Panc1 (cell line): Measurements from ENCODE around the gene VPS4B. TPM values are rescaled to one million over a fixed set of nuclear protein-coding genes. Genes with fewer than 3 reads are reported as not detected.

Experiments
- ATAC-seq: fragments of 200-7000 bp; cut with Tn5 transposase; 2 replicates; pipeline ENCODE4 v1.9.1; 2020; ENCODE audit warnings: mild to moderate bottlenecking, moderate library complexity
- BruUV-seq: library from RNA; stranded (reverse); fragments of 400-500 nt; replicated peaks from 2 replicates; lab custom pipeline; 2021; lab: Mats Ljungman, UMichigan
- CTCF ChIA-PET: fragments of 300-600 bp; sonication (Branson Sonifier 250); formaldehyde crosslinking; loops from one replicate; lab custom pipeline; 2022; ENCODE audit warnings: antibody characterized with exemption; lab: Charles Lee
- POLR2A ChIA-PET: fragments of 300-600 bp; sonication (Branson Sonifier 250); formaldehyde crosslinking; loops from one replicate; lab custom pipeline; 2022; ENCODE audit warnings: antibody characterized with exemption; lab: Charles Lee
- DNase-seq: peaks from one replicate; pipeline ENCODE4 v3.0.0-alpha.2; 2010; ENCODE audit warnings: low read depth, low spot score
- H3K27ac ChIP-seq: 2 replicates; pipeline ENCODE4 v1.5.1; 2011; ENCODE audit warnings: mild to moderate bottlenecking, low read length, inconsistent platforms
- H3K27me3 ChIP-seq: fragments of 200-500 bp; sonication (Bioruptor generic); 2 replicates; pipeline ENCODE4 v1.6.0; 2014; ENCODE audit warnings: low read length, inconsistent platforms; ENCODE audit not compliant: control insufficient read depth, insufficient read depth
- H3K36me3 ChIP-seq: fragments of 200-500 bp; sonication (Bioruptor generic); 2 replicates; pipeline ENCODE4 v1.5.1; 2014; ENCODE audit warnings: inconsistent platforms, mild to moderate bottlenecking, low read length, moderate library complexity; ENCODE audit not compliant: control insufficient read depth, insufficient read depth
- H3K4me1 ChIP-seq: 2 replicates; pipeline ENCODE4 v1.5.1; 2011; ENCODE audit warnings: inconsistent platforms, mild to moderate bottlenecking, low read length, moderate library complexity; ENCODE audit not compliant: control insufficient read depth, insufficient read depth
- H3K4me3 ChIP-seq, 2 experiments: 2 replicates each; pipeline ENCODE4 v1.5.1; 2011 to 2012; ENCODE audit warnings: low read depth in 2 of 2, low read length in 2 of 2, mild to moderate bottlenecking in 2 of 2, inconsistent platforms in 1 of 2, moderate library complexity in 1 of 2
- H3K9me3 ChIP-seq: fragments of 200-500 bp; sonication (Bioruptor generic); 2 replicates; pipeline ENCODE4 v1.5.1; 2014; ENCODE audit warnings: low read depth, mild to moderate bottlenecking, inconsistent platforms, low read length, moderate library complexity; ENCODE audit not compliant: control insufficient read depth, insufficient read depth
- CTCF ChIP-seq: fragments of 450-650 bp; IDR thresholded peaks from 2 replicates; pipeline ENCODE4 v1.5.1; 2017; ENCODE audit warnings: mild to moderate bottlenecking
- POLR2AphosphoS5 ChIP-seq: IDR thresholded peaks from 2 replicates; pipeline ENCODE4 v1.6.1; 2012; ENCODE audit warnings: mild to moderate bottlenecking, low read depth, low read length, moderate library complexity
- SIN3A ChIP-seq: IDR thresholded peaks from 2 replicates; pipeline ENCODE4 v1.6.1; 2012; ENCODE audit warnings: low read depth, mild to moderate bottlenecking, low read length, moderate library complexity, borderline replicate concordance; ENCODE audit not compliant: insufficient read depth
- TCF7L2 ChIP-seq: IDR thresholded peaks from 2 replicates; pipeline ENCODE4 v1.6.1; 2011; ENCODE audit warnings: mild to moderate bottlenecking, low read depth, low read length, inconsistent platforms
- in situ Hi-C: cut with HindIII; loops from 2 replicates; pipeline ENCODE4 v1.10.0; 2016; ENCODE audit warnings: low sequenced_read_pairs, low pct_unique_long_range_greater_than_20kb
- intact Hi-C: fragments of 100-400 bp; cut with micrococcal nuclease; formaldehyde crosslinking; loops from one replicate; pipeline ENCODE4 v1.10.0; 2022; ENCODE audit not compliant: unreplicated experiment
- total RNA-seq: library from RNA; stranded (reverse); gene quantifications from one replicate; pipeline ENCODE4 v1.2.1, GENCODE V29; 2021; ENCODE audit not compliant: unreplicated experiment
- TF ChIP-seq, protein P1 (sequence below), 2 experiments: IDR thresholded peaks; 2 replicates each; pipeline ENCODE4 v1.6.1; 2011 to 2012; ENCODE audit warnings: low read depth in 2 of 2, control low read depth in 1 of 2, low read length in 1 of 2, mild to moderate bottlenecking in 1 of 2, moderate library complexity in 1 of 2; ENCODE audit not compliant: insufficient read depth in 1 of 2

The VPS4B gene
- total RNA-seq, 1 experiment from 2014 or later, result 44.5 TPM

- ChIA-PET POLR2A (no interaction called here), CTCF (interaction anchor here (0.5 kb wide), 1 partner anchor 30 kb away, joined by 3 read pairs; no protein-coding TSS in a partner anchor)
- no peaks in the 10 kb centered on the region for H3K9me3 ChIP-seq
- no peak for ATAC-seq
- TF ChIP-seq POLR2AphosphoS5 (no peak), SIN3A (no peak), CTCF (no peak), TCF7L2 (no peak)
- TF ChIP-seq, protein P1, sequence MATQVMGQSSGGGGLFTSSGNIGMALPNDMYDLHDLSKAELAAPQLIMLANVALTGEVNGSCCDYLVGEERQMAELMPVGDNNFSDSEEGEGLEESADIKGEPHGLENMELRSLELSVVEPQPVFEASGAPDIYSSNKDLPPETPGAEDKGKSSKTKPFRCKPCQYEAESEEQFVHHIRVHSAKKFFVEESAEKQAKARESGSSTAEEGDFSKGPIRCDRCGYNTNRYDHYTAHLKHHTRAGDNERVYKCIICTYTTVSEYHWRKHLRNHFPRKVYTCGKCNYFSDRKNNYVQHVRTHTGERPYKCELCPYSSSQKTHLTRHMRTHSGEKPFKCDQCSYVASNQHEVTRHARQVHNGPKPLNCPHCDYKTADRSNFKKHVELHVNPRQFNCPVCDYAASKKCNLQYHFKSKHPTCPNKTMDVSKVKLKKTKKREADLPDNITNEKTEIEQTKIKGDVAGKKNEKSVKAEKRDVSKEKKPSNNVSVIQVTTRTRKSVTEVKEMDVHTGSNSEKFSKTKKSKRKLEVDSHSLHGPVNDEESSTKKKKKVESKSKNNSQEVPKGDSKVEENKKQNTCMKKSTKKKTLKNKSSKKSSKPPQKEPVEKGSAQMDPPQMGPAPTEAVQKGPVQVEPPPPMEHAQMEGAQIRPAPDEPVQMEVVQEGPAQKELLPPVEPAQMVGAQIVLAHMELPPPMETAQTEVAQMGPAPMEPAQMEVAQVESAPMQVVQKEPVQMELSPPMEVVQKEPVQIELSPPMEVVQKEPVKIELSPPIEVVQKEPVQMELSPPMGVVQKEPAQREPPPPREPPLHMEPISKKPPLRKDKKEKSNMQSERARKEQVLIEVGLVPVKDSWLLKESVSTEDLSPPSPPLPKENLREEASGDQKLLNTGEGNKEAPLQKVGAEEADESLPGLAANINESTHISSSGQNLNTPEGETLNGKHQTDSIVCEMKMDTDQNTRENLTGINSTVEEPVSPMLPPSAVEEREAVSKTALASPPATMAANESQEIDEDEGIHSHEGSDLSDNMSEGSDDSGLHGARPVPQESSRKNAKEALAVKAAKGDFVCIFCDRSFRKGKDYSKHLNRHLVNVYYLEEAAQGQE (IDR thresholded peaks at IDR 0.05; ENCODE audit: insufficient read depth in 1 of 2, low read depth in 2 of 2, low read length in 1 of 2), result no peak
- H3K36me3 ChIP-seq, result peaks cover 7% of the 10 kb centered on the region; the same call in 1 of the 2 replicates
- H3K4me1 ChIP-seq, result no peaks in the 10 kb centered on the region
- no peak overlapping the region for H3K4me3 ChIP-seq
- no peaks in the 10 kb centered on the region for H3K27me3 ChIP-seq
- DNase-seq, result no peak
- H3K27ac ChIP-seq, result no peak overlapping the region
- BruUV-seq, result no TSS peak
- in situ Hi-C loops (no loop called here), intact Hi-C loops (no loop called here)
Observed at GRCh38 chr18:63410792-63411191, 11.5 kb downstream of the VPS4B start.

GRCh38 chr18:63409301-63409700 is 13.0 kb downstream of the VPS4B start:
- peaks cover 7% of the 10 kb centered on the region; the same call in 1 of the 2 replicates for H3K36me3 ChIP-seq
- CTCF ChIA-PET, result no interaction called here
- BruUV-seq, result no TSS peak
- no peaks in the 10 kb centered on the region for H3K9me3 ChIP-seq
- in situ Hi-C loops (no loop called here), intact Hi-C loops (no loop called here)
- TF ChIP-seq POLR2AphosphoS5, result no peak
- TF ChIP-seq SIN3A, result no peak
- TF ChIP-seq TCF7L2, result no peak
- TF ChIP-seq CTCF, result no peak
- TF ChIP-seq, protein P1 (IDR thresholded peaks at IDR 0.05; ENCODE audit: insufficient read depth in 1 of 2, low read depth in 2 of 2, low read length in 1 of 2), result no peak
- ATAC-seq (no peak), DNase-seq (no peak)
- H3K4me3 ChIP-seq, result no peak overlapping the region
- H3K27ac ChIP-seq, result no peak overlapping the region
- no peaks in the 10 kb centered on the region for H3K27me3 ChIP-seq
- no peaks in the 10 kb centered on the region for H3K4me1 ChIP-seq
- POLR2A ChIA-PET, result no interaction called here
